ENCODE results near the gene HAND1.

- TF ChIP-seq ZFP30 (CRISPR knock-in tag; IDR thresholded peaks at IDR 0.05) (no peak), ZC3H10 (CRISPR knock-in tag; IDR thresholded peaks at IDR 0.05) (no peak), RARB (CRISPR knock-in tag; IDR thresholded peaks at IDR 0.05) (no peak), ZNF8 (CRISPR knock-in tag; IDR thresholded peaks at IDR 0.05) (no peak), BACH2 (CRISPR knock-in tag; IDR thresholded peaks at IDR 0.05; ENCODE audit: borderline replicate concordance) (no peak), ARNTL (CRISPR knock-in tag; IDR thresholded peaks at IDR 0.05; ENCODE audit: borderline replicate concordance, low read depth) (no peak), ISL1 (CRISPR knock-in tag; IDR thresholded peaks at IDR 0.05) (no peak), CSDC2 (CRISPR knock-in tag; IDR thresholded peaks at IDR 0.05) (no peak)
These were observed 2.1 kb upstream of the HAND1 start for GRCh38 chr5:154479944-154480750.
